NCI-H2227 (cell line): ENCODE results near the gene RCHY1.
"Not testable (repeated sequence)": the region's sequence is repeated elsewhere in the genome, so short reads cannot be mapped to it uniquely, and the experiment has no call there.

Experiments
- DNase-seq: peaks from one replicate; lab custom pipeline; 2025; ENCODE audit not compliant: unreplicated experiment; lab: John Stamatoyannopoulos, UW

The RCHY1 gene

DNA sequence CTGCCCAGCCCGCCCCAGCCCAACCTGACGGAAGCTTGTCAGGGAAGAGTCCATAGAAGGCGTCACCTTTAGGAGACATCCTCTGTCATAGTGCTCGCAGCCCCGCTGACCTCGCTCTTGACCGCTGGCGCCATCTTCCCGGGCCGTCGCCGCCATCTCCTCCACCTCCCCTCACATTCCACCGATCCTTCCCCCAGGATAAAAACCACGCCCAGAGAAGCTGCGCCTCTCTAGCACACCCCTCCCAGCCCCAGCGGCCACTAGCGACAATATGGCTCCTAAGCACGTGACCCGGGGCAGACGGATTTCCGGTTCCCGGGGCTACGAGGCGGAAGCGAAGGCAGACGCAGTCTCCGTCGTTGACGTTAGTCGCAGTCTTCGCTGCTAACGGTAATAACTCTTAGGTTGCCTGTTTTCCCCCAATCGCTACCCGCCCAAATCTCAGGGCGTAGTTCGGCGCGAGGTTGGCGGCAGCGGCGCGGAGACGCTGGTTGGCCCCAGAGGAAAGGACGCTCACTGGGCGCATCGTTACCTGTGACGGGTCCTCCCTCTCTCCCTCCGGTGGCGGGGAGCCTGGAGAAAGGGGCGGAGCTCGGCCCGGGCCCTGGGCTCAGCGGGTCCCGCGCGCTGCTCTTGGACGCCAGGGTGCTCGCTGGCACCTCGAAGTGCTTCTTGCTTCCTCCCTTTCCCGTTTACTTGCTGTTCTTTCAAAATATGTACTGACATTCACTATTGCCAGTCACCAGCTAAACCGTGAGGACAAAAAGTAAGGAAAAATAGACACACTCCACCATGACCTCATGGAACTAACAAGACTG is at the start of gene RCHY1, which contains the start of gene THAP6:
Gene RCHY1, minus strand, starts transcription at position 273 of the 818 bp plus-strand sequence. Its CDS starts 117 bp downstream, at position 156.
Gene THAP6, plus strand, starts transcription at position 343 of the 818 bp plus-strand sequence. CDS start 980 bp downstream, outside the sequence.
- peak; percentile 95 for DNase-seq

DNA sequence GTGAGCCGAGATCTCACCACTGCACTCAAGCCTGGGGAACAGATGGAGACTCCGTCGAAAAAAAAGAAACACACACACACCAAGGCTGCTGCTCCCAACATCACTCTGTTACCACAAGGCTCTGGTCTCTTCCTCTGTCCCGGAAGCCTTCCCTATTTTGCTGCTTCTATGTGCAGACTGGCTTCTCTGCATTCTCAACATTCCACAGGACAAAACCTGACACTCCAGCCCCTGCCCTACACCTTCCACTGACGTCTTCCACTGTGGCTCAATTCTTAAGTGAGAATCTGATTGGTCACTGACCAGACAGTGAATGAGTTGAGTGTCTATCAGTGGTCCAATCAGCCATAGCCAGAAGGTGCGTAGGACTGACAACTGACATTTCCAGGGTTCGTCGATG is 47.6 kb upstream of the RCHY1 start:
- DNase-seq, result no peak

DNA sequence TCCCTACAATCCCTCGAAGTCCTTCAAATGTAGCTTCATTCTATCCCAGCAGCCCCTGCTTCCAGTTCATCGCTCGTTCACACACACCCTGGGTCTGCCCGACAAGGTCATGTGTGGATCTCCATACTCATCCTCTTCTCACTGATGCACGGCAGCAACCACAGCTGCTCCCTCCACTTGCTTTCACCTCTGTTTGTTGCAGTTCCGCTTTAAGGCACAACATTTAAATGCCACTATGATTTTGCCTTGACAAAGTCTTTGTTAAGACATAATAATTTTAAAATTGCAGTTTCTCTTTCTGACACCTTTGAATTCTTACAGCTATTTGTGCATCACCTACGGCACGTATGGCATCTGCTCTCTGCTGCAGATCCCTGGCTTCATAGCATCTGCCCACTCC is 43.5 kb upstream of the RCHY1 start:
- DNase-seq, result no peak

DNA sequence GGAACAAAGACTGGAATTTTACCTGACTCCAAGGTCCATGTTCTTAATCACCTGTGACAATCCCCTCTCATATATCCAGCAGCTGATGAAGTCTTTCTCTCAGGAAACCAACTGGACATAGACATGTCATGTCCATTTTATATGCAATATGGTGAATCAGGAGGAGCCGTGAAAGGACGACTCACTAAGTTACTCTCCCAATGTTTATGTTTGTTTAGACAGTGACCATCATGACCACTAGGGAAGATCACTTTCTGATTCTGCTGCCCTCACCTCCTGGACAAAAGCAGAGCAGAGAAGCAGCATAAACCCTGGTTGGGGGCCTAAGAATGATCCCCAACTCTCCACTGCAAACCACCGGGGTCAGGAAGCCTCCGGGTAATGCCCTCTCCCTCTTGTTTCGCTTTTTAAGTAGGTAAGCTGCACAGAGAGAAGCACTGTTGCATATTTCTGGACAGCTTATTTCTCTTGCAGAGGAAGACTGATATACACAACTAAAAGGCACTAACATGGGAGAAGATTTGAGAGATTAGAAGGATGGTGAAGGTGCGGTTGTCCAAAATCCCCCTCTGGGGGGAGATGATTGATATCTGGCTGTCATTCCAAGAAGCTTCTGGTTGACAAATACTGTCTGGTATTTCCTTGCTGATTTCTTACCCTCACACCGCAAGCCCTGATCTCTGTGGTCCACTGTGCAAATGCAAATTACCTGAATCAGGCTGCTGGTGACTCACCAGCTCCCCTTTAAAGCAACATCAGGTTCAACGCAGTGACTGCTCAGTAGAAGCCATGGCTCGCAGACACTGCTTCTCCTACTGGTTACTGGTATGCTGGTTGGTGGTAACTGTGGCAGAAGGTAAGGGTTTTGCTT is 41.3 kb upstream of the RCHY1 start, which contains the start of gene ODAPH:
Gene ODAPH, plus strand, starts transcription at position 773 of the 871 bp plus-strand sequence. Its CDS starts 17 bp downstream, at position 790.
- DNase-seq, result no peak

DNA sequence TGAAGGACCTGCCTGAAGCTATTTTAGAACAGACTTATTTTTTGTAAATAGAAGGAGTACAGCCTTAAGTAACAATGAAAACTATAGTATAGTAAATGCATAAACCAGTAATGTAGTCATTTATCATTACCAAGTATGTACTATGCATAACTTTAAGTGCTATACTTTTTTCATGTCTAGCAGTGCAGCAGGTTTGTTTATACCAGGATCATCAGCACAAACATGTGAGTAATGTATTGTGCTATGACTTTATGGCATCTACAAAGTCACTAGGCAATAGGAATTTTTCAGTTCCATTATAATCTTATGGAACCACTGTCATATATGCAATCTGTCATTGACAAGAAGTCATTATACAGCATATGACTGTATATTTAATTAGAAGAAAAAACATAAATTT is 38.2 kb upstream of the RCHY1 start:
- no peak for DNase-seq

DNA sequence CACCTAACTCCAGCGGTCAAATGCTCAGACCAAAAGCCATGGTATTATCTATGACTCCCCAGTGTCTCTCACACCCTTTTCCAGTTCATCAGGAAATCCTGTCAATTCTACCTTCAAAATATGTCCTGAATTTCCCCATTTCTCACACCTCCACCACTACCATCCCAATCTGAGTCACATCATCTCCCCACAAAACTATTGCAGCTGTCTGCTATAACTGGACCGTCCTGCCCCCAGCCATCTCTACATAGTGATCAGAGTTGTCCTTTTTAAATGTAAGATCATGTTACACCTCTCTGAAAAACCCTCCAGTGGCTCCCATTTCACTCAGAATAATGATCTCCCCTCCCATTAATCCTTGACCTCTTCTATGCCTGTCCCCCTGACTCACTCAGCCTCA is 34.8 kb upstream of the RCHY1 start:
- DNase-seq, result no peak

DNA sequence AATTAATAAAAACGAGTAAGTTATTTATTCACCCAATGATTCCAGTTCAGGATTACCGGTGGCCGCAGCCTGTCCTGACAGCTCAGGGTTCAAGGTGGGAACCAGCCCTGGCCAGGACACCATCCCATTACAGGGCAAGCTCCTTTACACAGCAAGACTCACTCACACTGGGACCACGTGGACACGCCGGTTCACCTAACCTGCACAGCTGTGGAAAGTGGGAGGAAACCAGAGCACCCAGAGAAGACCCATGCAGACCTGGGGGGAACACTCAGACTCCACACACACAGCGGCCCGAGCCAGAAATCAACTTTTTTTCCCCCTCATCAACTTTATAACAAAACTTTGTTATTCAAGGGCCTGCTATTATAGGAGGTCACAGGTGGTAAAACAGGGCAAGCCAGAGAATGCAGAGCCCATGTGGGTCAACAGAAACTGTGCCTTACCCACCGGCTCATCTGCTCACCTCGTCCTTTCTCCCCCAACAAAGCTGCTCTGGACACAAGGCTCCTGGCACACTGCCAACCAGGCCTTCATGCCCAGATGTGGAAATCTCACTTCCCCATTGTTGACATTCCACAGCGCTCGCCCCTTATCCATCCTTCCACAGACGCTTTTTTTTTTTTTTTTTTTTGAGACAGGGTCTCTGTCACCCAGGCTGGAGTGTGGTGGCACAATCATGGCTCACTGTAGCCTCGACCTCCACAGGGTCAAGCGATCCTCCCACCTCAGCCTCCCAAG is 33.6 kb upstream of the RCHY1 start:
- no peak for DNase-seq

DNA sequence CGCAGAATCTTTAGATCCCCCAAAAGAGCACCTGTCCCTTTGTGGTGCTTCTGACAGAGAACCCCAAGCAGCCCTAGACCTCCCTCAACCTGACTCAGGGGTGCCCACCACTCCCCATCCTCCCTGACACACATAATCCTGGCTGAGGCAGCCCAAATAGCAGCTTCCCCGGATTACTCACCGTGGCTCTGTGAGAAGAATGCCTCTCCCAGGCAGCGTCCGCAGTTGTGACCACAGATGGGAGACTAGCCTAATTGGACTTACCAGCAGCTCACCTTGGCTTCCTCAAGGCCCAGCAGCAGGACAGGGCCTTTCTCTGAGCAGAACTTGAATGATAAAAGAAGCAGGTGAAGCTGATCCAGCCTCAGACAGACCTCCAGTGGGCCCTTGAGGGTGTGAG is 31.3 kb upstream of the RCHY1 start:
- DNase-seq, result no peak

DNA sequence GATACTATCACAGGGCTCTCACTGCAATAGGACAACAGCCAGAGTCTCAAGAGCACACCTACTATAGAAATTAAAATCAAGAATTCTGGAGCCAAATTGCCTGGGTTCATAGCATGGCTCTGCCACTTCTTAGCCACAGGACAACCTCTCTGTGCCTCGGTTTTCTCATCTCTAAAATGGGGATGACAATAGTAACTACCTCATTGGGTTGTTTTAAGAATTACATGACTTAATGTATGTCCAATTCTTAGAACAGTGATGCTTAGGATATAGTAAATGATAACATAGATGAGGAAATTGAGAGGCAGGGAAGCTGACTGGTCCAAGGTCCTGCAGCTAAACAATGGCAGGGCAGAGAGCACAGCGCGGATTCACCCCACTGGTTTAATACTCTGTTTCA is 30.7 kb upstream of the RCHY1 start:
- no peak for DNase-seq

DNA sequence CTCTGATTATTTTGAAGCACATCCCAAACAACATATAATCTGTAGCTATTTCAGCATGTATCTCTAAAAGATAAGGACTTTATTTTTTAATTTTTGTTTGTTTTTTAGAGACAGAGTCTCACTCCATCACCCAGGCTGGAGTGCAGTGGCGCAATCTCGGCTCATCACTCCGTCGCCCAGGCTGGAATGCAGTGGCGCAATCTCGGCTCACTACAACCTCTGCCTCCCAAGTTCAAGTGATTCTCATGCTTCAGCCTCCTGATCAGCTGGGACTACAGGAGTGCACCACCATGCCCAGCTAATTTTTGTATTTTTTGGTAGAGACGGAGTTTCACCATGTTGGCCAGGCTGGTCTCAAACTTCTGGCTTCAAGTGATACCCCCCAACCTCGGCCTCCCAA is 30.0 kb upstream of the RCHY1 start:
- DNase-seq, result not testable (repeated sequence)

DNA sequence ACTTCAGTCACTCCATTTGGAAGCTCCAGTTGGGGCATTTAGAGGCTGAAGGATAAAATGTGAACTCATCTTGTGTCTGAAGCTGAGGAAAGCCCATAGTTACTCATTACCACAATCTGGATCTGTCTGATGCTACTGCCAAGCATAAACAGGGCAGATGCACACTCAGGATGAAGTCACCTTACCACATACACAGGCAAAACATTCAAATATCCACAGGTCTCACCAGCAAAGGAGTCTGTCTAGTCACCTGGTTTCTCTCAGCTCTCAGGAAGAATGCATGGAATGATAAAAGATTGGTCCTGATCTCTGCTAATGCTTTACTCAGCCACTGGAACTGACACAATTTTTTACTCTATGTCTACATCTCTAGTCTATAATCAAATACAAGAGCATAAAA is 28.6 kb upstream of the RCHY1 start:
- DNase-seq, result no peak

DNA sequence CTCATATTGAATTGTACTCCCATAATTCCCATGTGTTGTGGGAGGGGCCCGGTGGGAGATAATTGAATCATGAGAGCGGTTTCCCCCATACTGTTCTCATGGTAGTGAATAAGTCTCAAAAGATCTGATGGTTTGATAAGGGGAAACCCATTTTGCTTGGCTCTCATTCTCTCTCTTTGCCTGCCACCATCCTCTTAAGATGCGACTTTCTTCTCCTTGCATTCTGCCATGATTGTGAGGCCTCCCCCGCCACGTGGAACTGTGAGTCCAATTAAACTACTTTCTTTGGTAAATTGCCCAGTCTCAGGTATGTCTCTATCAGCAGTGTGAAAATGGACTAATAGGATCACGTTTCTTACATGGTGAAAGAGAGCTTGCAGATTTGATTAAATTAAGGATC is 23.1 kb upstream of the RCHY1 start:
- DNase-seq, result not testable (repeated sequence)

DNA sequence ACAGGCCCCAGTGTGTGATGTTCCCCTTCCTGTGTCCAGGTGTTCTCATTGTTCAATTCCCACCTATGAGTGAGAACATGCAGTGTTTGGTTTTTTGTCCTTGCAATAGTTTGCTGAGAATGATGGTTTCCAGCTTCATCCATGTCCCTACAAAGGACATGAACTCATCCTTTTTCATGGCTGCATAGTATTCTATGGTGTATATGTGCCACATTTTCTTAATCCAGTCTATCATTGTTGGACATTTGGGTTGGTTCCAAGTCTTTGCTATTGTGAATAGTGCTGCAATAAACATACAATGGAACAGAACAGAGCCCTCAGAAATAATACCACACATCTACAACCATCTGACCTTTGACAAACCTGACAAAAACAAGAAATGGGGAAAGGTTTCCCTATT is 19.7 kb upstream of the RCHY1 start:
- not testable (repeated sequence) for DNase-seq

DNA sequence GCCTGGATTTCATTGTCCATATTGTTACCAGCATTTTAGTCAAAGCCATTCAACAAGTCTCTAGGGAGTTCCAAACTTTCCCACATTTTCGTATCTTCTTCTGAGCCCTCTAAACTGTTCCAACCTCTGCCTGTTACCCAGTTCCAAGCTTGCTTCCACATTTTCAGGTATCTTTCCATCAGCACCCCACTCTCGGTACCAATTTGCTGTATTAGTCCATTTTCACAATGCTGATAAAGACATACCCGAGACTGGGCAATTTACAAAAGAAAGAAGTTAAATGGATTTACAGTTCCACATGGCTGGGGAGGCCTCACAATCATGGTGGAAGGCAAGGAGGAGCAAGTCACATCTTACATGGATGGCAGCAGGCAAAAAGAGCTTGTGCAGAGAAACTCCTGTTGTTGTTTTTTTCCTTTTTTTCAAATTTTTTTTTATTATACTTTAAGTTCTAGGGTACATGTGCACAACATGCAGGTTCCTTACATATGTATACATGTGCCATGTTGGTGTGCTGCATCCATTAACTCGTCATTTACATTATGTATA is 19.2 kb upstream of the RCHY1 start:
- not testable (repeated sequence) for DNase-seq

DNA sequence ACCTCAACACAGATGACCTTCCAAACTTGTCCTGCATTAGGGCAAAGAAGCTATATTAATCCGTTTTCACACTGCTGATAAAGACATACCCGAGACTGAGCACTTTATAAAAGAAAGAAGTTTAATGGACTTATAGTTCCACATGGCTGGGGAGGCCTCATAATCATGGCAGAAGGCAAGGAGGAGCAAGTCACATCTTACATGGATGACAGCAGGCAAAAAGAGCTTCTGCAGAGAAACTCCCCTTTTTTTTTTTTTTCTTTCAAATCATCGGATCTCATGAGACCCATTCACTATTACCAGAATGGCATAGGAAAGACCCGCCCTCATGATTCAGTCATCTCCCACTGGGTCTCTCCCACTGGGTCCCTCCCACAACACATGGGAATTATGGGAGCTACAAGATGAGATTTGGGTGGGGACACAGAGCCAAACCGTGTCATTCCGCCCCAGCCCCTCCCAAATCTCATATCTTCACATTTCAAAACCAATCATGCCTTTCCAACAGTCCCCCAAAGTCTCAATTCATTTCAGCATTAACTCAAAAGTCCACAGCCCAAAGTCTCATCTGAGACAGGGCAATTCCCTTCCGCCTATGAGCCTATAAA is 17.4 kb upstream of the RCHY1 start:
- DNase-seq, result not testable (repeated sequence)

DNA sequence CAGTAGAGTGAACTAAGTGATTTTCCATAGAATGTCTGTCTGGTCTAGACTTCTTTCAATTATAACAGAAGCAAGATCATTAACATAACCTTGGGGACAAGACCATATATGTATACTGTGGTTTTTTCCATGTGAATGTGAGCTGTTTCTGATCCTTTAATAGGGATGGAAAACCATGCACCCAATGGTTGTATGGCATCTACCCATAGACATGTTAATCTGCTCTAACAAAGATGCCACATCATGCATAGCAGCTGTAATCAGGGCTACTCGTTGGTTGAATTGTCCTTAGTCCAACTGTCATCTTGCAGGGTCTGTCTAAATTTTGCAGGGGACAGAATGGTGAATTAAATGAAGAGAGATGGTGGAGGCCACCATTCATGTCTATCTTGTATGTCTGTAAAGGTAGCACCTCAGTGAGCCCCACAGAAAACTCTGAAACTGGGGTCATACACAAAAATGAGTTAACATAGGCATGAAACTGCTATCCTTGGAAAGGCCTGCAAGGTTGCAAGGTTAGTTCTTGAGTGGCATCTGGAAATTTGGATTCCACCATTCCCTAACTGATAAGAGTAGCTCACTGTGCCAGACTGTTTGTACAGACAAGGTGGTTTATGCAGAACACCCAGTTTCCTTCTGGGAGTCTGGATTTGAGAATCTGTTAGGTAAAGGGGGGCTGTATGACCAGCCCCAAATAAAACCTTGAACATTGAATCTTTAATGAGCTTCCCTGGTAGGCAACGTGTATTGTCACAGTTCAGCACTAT is 16.5 kb upstream of the RCHY1 start:
- DNase-seq, result no peak

DNA sequence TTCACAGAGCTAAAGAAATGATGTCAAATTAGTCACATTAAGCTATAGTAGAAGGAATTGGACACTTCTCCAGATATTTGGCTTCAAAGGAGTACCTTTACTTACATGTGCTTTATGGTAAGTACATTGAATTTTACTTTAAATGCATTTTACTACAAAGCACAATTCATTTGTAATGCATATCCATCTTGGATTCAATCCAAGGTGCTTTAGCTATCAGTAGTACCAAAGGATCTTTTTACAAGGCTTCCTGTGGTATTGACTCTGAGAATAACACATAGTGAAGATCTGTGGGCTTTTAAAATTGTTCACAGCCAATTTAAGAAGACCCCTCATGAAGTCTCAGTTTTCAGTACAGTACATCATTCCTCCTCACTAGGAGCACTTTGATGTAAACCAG is 13.3 kb upstream of the RCHY1 start:
- no peak for DNase-seq

DNA sequence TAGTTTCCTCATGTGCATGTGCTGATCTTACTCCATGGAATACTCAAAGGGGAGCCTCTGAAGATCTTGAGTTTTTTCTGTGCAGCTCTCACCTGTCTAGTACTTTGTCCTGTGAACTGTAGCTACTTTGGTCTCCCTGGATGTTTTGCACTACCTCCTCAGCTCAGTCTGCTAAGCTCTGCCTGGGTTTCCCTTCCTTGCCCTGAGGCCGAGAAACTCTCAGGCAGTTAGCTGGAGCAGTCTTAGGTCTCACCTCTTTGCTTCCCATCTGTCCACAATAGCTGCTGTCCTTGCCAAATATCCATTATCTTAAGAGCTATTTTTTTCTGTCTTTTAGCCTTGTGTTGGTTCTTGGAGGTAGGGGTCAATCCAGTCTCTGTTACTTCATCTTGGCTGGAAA is 11.7 kb upstream of the RCHY1 start:
- no peak for DNase-seq

DNA sequence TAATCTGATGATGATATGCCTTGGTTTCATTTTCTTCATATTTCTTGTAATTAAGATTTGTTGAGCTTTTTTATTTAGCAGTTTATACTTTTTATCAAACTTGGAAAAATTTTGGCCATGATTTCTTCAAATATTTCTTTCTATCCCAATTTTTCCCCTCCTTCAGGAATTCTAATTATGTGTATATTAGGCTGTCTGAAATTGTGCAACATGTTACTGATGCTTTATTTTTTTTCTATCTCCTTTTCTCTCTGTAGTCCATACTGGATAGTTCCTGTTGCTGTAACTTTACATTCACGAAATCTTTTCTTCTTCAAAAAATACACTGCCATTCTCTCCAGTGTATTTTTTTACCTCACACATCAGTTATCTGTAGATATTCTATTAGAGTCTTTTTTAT is 10.9 kb upstream of the RCHY1 start:
- no peak for DNase-seq

DNA sequence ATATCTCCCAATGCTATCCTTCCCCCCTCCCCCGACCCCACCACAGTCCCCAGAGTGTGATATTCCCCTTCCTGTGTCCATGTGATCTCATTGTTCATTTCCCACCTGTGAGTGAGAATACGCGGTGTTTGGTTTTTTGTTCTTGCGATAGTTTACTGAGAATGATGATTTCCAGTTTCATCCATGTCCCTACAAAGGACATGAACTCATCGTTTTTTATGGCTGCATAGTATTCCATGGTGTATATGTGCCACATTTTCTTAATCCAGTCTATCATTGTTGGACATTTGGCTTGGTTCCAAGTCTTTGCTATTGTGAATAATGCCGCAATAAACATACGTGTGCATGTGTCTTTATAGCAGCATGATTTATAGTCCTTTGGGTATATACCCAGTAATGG is 5.2 kb upstream of the RCHY1 start:
- not testable (repeated sequence) for DNase-seq
